Measurements from ENCODE around the gene CEACAM16. TPM values are rescaled to one million over a fixed set of nuclear protein-coding genes. Genes with fewer than 3 reads are reported as not detected.

CEACAM16 gene
- polyA plus RNA-seq, 1 donor from 2014 or later: not detected

GRCh38 chr19:44704982-44705381 lies 6.0 kb downstream of the CEACAM16 start:
- H3K9me2 ChIP-seq (ENCODE audit: insufficient read depth, low read length): no peaks in the 10 kb centered on the region
- H4K20me1 ChIP-seq (ENCODE audit: insufficient read depth): no peaks in the 10 kb centered on the region
- no peak overlapping the region for H3K4me3 ChIP-seq (ENCODE audit: low read length)
- no peaks in the 10 kb centered on the region for H3F3A ChIP-seq (ENCODE audit: insufficient read depth, low read length, poor library complexity, severe bottlenecking)
- no peaks in the 10 kb centered on the region for H3K27me3 ChIP-seq (ENCODE audit: insufficient read depth, low read depth, low read length)
- H3K36me3 ChIP-seq (ENCODE audit: insufficient read depth, low read length): no peaks in the 10 kb centered on the region
- H3K4me2 ChIP-seq (ENCODE audit: low read length): no peak overlapping the region
- H3K9me3 ChIP-seq (ENCODE audit: low read length): no peaks in the 10 kb centered on the region
- TF ChIP-seq CTCF (IDR thresholded peaks at IDR 0.05; ENCODE audit: poor library complexity, severe bottlenecking) (no peak), EZH2 (IDR thresholded peaks at IDR 0.05; ENCODE audit: borderline replicate concordance, insufficient read depth, low read length, poor library complexity, severe bottlenecking) (no peak), RAD21 (conservative IDR thresholded peaks at IDR 0.05) (no peak), SMC3 (conservative IDR thresholded peaks at IDR 0.05; ENCODE audit: poor library complexity) (no peak), EP300 (conservative IDR thresholded peaks at IDR 0.05; ENCODE audit: poor library complexity, severe bottlenecking) (no peak), TAF1 (IDR thresholded peaks at IDR 0.05; ENCODE audit: low read depth) (no peak), POLR2AphosphoS5 (IDR thresholded peaks at IDR 0.05) (no peak), MXI1 (conservative IDR thresholded peaks at IDR 0.05; ENCODE audit: poor library complexity, severe bottlenecking) (no peak)
- TF ChIP-seq, protein P1, sequence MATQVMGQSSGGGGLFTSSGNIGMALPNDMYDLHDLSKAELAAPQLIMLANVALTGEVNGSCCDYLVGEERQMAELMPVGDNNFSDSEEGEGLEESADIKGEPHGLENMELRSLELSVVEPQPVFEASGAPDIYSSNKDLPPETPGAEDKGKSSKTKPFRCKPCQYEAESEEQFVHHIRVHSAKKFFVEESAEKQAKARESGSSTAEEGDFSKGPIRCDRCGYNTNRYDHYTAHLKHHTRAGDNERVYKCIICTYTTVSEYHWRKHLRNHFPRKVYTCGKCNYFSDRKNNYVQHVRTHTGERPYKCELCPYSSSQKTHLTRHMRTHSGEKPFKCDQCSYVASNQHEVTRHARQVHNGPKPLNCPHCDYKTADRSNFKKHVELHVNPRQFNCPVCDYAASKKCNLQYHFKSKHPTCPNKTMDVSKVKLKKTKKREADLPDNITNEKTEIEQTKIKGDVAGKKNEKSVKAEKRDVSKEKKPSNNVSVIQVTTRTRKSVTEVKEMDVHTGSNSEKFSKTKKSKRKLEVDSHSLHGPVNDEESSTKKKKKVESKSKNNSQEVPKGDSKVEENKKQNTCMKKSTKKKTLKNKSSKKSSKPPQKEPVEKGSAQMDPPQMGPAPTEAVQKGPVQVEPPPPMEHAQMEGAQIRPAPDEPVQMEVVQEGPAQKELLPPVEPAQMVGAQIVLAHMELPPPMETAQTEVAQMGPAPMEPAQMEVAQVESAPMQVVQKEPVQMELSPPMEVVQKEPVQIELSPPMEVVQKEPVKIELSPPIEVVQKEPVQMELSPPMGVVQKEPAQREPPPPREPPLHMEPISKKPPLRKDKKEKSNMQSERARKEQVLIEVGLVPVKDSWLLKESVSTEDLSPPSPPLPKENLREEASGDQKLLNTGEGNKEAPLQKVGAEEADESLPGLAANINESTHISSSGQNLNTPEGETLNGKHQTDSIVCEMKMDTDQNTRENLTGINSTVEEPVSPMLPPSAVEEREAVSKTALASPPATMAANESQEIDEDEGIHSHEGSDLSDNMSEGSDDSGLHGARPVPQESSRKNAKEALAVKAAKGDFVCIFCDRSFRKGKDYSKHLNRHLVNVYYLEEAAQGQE (IDR thresholded peaks at IDR 0.05; ENCODE audit: borderline replicate concordance): no peak
- no peaks in the 10 kb centered on the region for H3K79me2 ChIP-seq (replicated peaks; ENCODE audit: insufficient read depth, low read length)
- no peak overlapping the region for H2AFZ ChIP-seq (ENCODE audit: low read depth, low read length)
- no peak overlapping the region for H3K27ac ChIP-seq (ENCODE audit: low read length)
- no peak overlapping the region for H3K9ac ChIP-seq (ENCODE audit: low read length)

DNA sequence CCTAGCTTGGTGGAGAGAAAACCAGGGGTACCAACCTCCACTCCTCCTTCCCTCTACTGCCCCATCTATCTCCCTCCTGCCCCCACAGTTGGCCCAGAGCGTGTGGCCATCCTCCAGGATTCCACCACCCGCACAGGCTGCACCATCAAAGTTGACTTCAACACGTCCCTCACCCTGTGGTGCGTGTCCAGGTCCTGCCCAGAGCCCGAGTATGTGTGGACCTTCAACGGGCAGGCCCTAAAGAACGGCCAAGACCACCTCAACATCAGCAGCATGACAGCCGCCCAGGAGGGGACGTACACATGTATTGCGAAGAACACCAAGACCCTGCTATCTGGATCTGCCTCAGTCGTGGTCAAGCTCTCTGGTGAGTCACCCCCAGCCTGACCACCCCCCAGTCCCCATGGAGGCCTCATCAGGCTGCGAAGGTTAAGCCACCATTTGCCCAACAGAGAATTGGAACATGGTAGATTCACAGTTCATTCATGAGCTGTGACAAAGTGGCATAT lies 6.6 kb downstream of the CEACAM16 start:
- Histone ChIP-seq H3K27ac (ENCODE audit: low read length) (no peak overlapping the region), H4K20me1 (ENCODE audit: insufficient read depth) (no peaks in the 10 kb centered on the region), H3K9ac (ENCODE audit: low read length) (no peak overlapping the region), H3K9me2 (ENCODE audit: insufficient read depth, low read length) (no peaks in the 10 kb centered on the region), H3K27me3 (ENCODE audit: insufficient read depth, low read depth, low read length) (no peaks in the 10 kb centered on the region), H3K4me3 (ENCODE audit: low read length) (no peak overlapping the region), H3F3A (ENCODE audit: insufficient read depth, low read length, poor library complexity, severe bottlenecking) (no peaks in the 10 kb centered on the region), H3K4me2 (ENCODE audit: low read length) (no peak overlapping the region), H2AFZ (ENCODE audit: low read depth, low read length) (no peak overlapping the region), H3K36me3 (ENCODE audit: insufficient read depth, low read length) (no peaks in the 10 kb centered on the region), H3K79me2 (replicated peaks; ENCODE audit: insufficient read depth, low read length) (no peaks in the 10 kb centered on the region), H3K9me3 (ENCODE audit: low read length) (no peaks in the 10 kb centered on the region)
- TF ChIP-seq POLR2AphosphoS5 (IDR thresholded peaks at IDR 0.05): no peak
- TF ChIP-seq, protein P1 (IDR thresholded peaks at IDR 0.05; ENCODE audit: borderline replicate concordance): no peak
- TF ChIP-seq EP300 (conservative IDR thresholded peaks at IDR 0.05; ENCODE audit: poor library complexity, severe bottlenecking): no peak
